Measurements from ENCODE around the gene TFAP2C. TPM values are rescaled to one million over a fixed set of nuclear protein-coding genes. Genes with fewer than 3 reads are reported as not detected.

Gene TFAP2C
- total and polyA plus RNA-seq, 10 of the 15 experiments (the other 5 are each of a cell fraction or from before 2014, with no cell fraction given) = 0.49 TPM; not detected in 9

DNA sequence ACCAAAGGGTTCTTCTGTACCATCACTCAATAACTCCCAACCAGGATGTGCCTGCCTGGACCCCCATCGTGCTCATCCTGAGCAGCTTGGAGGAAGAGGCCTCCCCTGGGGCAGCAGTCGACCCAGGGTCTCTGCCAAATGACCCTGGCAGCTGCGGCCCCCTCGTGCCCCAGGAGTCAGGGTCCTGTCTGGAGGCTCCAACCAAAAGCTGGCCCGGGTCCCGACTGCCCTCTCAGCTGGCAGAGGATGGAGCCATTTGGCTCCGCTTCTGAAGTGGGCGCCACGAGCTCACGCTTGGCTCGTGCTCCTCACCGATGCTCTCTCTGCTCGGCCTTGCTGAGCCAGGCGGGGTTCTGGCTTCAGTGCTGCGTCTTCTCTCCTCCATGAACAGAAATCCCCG lies 56.8 kb downstream of the TFAP2C start:
- Histone ChIP-seq H3K36me3 (ENCODE audit: control insufficient read depth in 2 of 2, insufficient read depth in 2 of 2, low read length in 1 of 2) (no peaks in the 10 kb centered on the region), H3K79me2 (ENCODE audit: control insufficient read depth, insufficient read depth, low read length) (no peaks in the 10 kb centered on the region), H3K27ac (ENCODE audit: control insufficient read depth, insufficient read depth) (no peak overlapping the region), H2AFZ (ENCODE audit: control insufficient read depth, low read depth, low read length) (no peak overlapping the region), H3K9ac (ENCODE audit: control insufficient read depth, insufficient read depth, low read length) (no peak overlapping the region), H3K4me2 (ENCODE audit: control insufficient read depth, insufficient read depth) (no peak overlapping the region), H3K27me3 (replicated peaks in 1 of 2; ENCODE audit: control insufficient read depth in 2 of 2, insufficient read depth in 2 of 2, low read length in 1 of 2) (no peaks in the 10 kb centered on the region), H4K20me1 (ENCODE audit: control insufficient read depth, insufficient read depth) (no peaks in the 10 kb centered on the region), H3K4me3 (no peak overlapping the region), H3K9me3 (replicated peaks; ENCODE audit: control insufficient read depth, insufficient read depth, low read length) (no peaks in the 10 kb centered on the region), H3K4me1 (ENCODE audit: control insufficient read depth, insufficient read depth, low read length) (no peaks in the 10 kb centered on the region)
- WGBS (ENCODE audit: insufficient coverage, insufficient replicate concordance, low lambda C conversion rate, missing lambda C conversion rate) = 36% methylated on average over 16 of the region's 16 CpGs
- DNase-seq (ENCODE audit: low read depth, low spot score) (no peak), FAIRE-seq (no peak), ATAC-seq (no peak)
- ChIA-PET CTCF (no interaction called here), RAD21 (ENCODE audit: unreplicated experiment) (no interaction called here), POLR2A (no interaction called here), SMC1A (ENCODE audit: uncharacterized antibody, unreplicated experiment) (no interaction called here)
- no TSS peak for BruUV-seq (replicated peaks)
- in situ Hi-C loops (cut with MboI) = no loop called here
- TF ChIP-seq TCF12 (IDR thresholded peaks at IDR 0.05; ENCODE audit: low read depth, low read length) = no peak
- no peak for TF ChIP-seq RUNX3 (IDR thresholded peaks at IDR 0.05; ENCODE audit: low read length)
- no peak for TF ChIP-seq BMI1 (IDR thresholded peaks at IDR 0.05; ENCODE audit: borderline replicate concordance)
- TF ChIP-seq TAF1 (IDR thresholded peaks at IDR 0.05; ENCODE audit: borderline replicate concordance, low read depth, low read length) = no peak
- no peak for TF ChIP-seq ZNF207 (IDR thresholded peaks at IDR 0.05; ENCODE audit: borderline replicate concordance)
- TF ChIP-seq ZNF217 (IDR thresholded peaks at IDR 0.05) = no peak
- TF ChIP-seq SP1 (IDR thresholded peaks at IDR 0.05; ENCODE audit: low read depth, low read length) = no peak
- no peak for TF ChIP-seq FOS (IDR thresholded peaks at IDR 0.05; ENCODE audit: borderline replicate concordance, extremely low read depth, insufficient read length)
- TF ChIP-seq FOXK2 (IDR thresholded peaks at IDR 0.05) = no peak
- TF ChIP-seq, protein P1, sequence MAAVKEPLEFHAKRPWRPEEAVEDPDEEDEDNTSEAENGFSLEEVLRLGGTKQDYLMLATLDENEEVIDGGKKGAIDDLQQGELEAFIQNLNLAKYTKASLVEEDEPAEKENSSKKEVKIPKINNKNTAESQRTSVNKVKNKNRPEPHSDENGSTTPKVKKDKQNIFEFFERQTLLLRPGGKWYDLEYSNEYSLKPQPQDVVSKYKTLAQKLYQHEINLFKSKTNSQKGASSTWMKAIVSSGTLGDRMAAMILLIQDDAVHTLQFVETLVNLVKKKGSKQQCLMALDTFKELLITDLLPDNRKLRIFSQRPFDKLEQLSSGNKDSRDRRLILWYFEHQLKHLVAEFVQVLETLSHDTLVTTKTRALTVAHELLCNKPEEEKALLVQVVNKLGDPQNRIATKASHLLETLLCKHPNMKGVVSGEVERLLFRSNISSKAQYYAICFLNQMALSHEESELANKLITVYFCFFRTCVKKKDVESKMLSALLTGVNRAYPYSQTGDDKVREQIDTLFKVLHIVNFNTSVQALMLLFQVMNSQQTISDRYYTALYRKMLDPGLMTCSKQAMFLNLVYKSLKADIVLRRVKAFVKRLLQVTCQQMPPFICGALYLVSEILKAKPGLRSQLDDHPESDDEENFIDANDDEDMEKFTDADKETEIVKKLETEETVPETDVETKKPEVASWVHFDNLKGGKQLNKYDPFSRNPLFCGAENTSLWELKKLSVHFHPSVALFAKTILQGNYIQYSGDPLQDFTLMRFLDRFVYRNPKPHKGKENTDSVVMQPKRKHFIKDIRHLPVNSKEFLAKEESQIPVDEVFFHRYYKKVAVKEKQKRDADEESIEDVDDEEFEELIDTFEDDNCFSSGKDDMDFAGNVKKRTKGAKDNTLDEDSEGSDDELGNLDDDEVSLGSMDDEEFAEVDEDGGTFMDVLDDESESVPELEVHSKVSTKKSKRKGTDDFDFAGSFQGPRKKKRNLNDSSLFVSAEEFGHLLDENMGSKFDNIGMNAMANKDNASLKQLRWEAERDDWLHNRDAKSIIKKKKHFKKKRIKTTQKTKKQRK (IDR thresholded peaks at IDR 0.05; ENCODE audit: low read depth, low read length) = no peak
- TF ChIP-seq, protein P2, sequence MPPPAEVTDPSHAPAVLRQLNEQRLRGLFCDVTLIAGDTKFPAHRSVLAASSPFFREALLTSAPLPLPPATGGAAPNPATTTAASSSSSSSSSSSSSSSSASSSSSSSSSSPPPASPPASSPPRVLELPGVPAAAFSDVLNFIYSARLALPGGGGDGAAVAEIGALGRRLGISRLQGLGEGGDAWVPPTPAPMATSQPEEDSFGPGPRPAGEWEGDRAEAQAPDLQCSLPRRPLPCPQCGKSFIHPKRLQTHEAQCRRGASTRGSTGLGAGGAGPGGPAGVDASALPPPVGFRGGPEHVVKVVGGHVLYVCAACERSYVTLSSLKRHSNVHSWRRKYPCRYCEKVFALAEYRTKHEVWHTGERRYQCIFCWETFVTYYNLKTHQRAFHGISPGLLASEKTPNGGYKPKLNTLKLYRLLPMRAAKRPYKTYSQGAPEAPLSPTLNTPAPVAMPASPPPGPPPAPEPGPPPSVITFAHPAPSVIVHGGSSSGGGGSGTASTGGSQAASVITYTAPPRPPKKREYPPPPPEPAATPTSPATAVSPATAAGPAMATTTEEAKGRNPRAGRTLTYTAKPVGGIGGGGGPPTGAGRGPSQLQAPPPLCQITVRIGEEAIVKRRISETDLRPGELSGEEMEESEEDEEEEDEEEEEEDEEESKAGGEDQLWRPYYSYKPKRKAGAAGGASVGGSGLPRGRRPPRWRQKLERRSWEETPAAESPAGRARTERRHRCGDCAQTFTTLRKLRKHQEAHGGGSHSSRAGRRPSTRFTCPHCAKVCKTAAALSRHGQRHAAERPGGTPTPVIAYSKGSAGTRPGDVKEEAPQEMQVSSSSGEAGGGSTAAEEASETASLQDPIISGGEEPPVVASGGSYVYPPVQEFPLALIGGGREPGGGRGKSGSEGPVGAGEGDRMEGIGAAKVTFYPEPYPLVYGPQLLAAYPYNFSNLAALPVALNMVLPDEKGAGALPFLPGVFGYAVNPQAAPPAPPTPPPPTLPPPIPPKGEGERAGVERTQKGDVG (CRISPR knock-in tag; IDR thresholded peaks at IDR 0.05) = no peak
- TF ChIP-seq, protein P3, sequence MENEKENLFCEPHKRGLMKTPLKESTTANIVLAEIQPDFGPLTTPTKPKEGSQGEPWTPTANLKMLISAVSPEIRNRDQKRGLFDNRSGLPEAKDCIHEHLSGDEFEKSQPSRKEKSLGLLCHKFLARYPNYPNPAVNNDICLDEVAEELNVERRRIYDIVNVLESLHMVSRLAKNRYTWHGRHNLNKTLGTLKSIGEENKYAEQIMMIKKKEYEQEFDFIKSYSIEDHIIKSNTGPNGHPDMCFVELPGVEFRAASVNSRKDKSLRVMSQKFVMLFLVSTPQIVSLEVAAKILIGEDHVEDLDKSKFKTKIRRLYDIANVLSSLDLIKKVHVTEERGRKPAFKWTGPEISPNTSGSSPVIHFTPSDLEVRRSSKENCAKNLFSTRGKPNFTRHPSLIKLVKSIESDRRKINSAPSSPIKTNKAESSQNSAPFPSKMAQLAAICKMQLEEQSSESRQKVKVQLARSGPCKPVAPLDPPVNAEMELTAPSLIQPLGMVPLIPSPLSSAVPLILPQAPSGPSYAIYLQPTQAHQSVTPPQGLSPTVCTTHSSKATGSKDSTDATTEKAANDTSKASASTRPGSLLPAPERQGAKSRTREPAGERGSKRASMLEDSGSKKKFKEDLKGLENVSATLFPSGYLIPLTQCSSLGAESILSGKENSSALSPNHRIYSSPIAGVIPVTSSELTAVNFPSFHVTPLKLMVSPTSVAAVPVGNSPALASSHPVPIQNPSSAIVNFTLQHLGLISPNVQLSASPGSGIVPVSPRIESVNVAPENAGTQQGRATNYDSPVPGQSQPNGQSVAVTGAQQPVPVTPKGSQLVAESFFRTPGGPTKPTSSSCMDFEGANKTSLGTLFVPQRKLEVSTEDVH (IDR thresholded peaks at IDR 0.05; ENCODE audit: low read depth, partially characterized antibody) = no peak
- no peak for TF ChIP-seq PAX5 (IDR thresholded peaks at IDR 0.05; ENCODE audit: borderline replicate concordance, low read depth, low read length)
- TF ChIP-seq CBFB (IDR thresholded peaks at IDR 0.05; ENCODE audit: low read depth) = no peak
- intact Hi-C loops (cut with micrococcal nuclease; ENCODE audit: unreplicated experiment) = no loop called here

Data from GM12878 (cell line).